GM12878 (cell line): ENCODE data around the gene SEC61A1. TPM values are rescaled to one million over a fixed set of nuclear protein-coding genes. Genes with fewer than 3 reads are reported as not detected.

Experiments
- ATAC-seq: fragments of 200-7000 bp; cut with Tn5 transposase; 3 replicates; pipeline ENCODE4 v1.9.1; 2020; ENCODE audit warnings: mild to moderate bottlenecking, moderate library complexity
- BruUV-seq: library from RNA; stranded (reverse); fragments of 400-500 nt; replicated peaks from 2 replicates; lab custom pipeline; 2021; lab: Mats Ljungman, UMichigan
- CTCF ChIA-PET: fragments of 300-600 bp; sonication (Branson Sonifier 250); formaldehyde crosslinking; extraction: SDS; loops from one replicate; lab custom pipeline; 2021; ENCODE audit warnings: inconsistent platforms; lab: Yijun Ruan, JAX
- POLR2A ChIA-PET: fragments of 350-600 bp; formaldehyde crosslinking; extraction: SDS; loops from one replicate; lab custom pipeline; 2021; ENCODE audit warnings: inconsistent platforms; lab: Charles Lee
- RAD21 ChIA-PET: fragments of 300-600 bp; sonication (Branson Sonifier 250); formaldehyde crosslinking; loops from one replicate; lab custom pipeline; 2023; ENCODE audit warnings: antibody characterized with exemption; ENCODE audit not compliant: unreplicated experiment; lab: Charles Lee
- SMC1A ChIA-PET: fragments of 300-600 bp; sonication (Branson Sonifier 250); formaldehyde crosslinking; loops from one replicate; lab custom pipeline; 2023; ENCODE audit not compliant: unreplicated experiment, uncharacterized antibody; lab: Charles Lee
- DNase-seq: peaks from one replicate; pipeline ENCODE4 v3.0.0-alpha.2; 2011; ENCODE audit warnings: low read depth, low spot score
- FAIRE-seq: peaks from 3 replicates; lab custom pipeline; 2011; peaks lifted over from hg19 to GRCh38; lab: Jason Lieb, UNC
- H2AFZ ChIP-seq: 2 replicates; pipeline ENCODE4 v1.6.0; 2011; ENCODE audit warnings: low read depth, low read length, control low read depth; ENCODE audit not compliant: control insufficient read depth
- H3K27ac ChIP-seq: 2 replicates; pipeline ENCODE4 v1.5.1; 2011; ENCODE audit warnings: control low read depth; ENCODE audit not compliant: control insufficient read depth, insufficient read depth
- H3K27me3 ChIP-seq, 2 experiments: replicated peaks in 1 of 2; 2 replicates each; pipeline versions ENCODE4 v1.6.0 to v1.6.1; 2011; ENCODE audit warnings: low read length in 1 of 2; ENCODE audit not compliant: control insufficient read depth in 2 of 2, insufficient read depth in 2 of 2
- H3K36me3 ChIP-seq, 2 experiments: 2 replicates each; pipeline ENCODE4 v1.5.1; 2011; ENCODE audit warnings: low read length in 1 of 2; ENCODE audit not compliant: control insufficient read depth in 2 of 2, insufficient read depth in 2 of 2
- H3K4me1 ChIP-seq: 2 replicates; pipeline ENCODE4 v1.6.1; 2011; ENCODE audit warnings: mild to moderate bottlenecking, low read length, moderate library complexity, mixed read lengths; ENCODE audit not compliant: control insufficient read depth, insufficient read depth
- H3K4me2 ChIP-seq: 2 replicates; pipeline ENCODE4 v1.6.0; 2011; ENCODE audit warnings: control low read depth; ENCODE audit not compliant: control insufficient read depth, insufficient read depth
- H3K4me3 ChIP-seq: fragments of 200-600 bp; sonication (generic); 2 replicates; pipeline ENCODE4 v1.5.1; 2016
- H3K79me2 ChIP-seq: 2 replicates; pipeline ENCODE4 v1.6.0; 2011; ENCODE audit warnings: low read length; ENCODE audit not compliant: control insufficient read depth, insufficient read depth
- H3K9ac ChIP-seq: 2 replicates; pipeline ENCODE4 v1.8.0; 2011; ENCODE audit warnings: low read length, control low read depth, mixed read lengths; ENCODE audit not compliant: control insufficient read depth, insufficient read depth
- H3K9me3 ChIP-seq: replicated peaks from 3 replicates; pipeline ENCODE4 v1.5.1; 2011; ENCODE audit warnings: mild to moderate bottlenecking, low read length; ENCODE audit not compliant: control insufficient read depth, insufficient read depth
- H4K20me1 ChIP-seq: 2 replicates; pipeline ENCODE4 v1.6.0; 2011; ENCODE audit not compliant: control insufficient read depth, insufficient read depth
- PKNOX1 ChIP-seq: fragments of 450-650 bp; IDR thresholded peaks from 2 replicates; pipeline ENCODE4 v1.6.1; 2016; ENCODE audit warnings: mild to moderate bottlenecking
- POLR2A ChIP-seq: IDR thresholded peaks from 2 replicates; pipeline ENCODE4 v1.6.1; 2011; ENCODE audit warnings: low read depth, mild to moderate bottlenecking, low read length
- USF1 ChIP-seq: IDR thresholded peaks from 2 replicates; pipeline ENCODE4 v1.6.1; 2011; ENCODE audit warnings: borderline replicate concordance, low read depth, mild to moderate bottlenecking, moderate library complexity, mixed read lengths, low read length; ENCODE audit not compliant: insufficient read depth; ENCODE audit errors: extremely low read length
- WGBS: methylation state at CpG from one replicate; pipeline ENCODE4 v1.1.6; 2016; ENCODE audit warnings: low lambda C conversion rate; ENCODE audit not compliant: insufficient replicate concordance, insufficient coverage; ENCODE audit errors: missing lambda C conversion rate; 5-methylcytosine and 5-hydroxymethylcytosine counted together
- in situ Hi-C: fragments of 300-500 bp; cut with MboI; formaldehyde crosslinking; loops from 9 replicates; pipeline ENCODE4 v1.14.3; 2018; ENCODE audit warnings: mixed read lengths
- intact Hi-C: fragments of 100-400 bp; cut with micrococcal nuclease; formaldehyde crosslinking; loops from one replicate; pipeline ENCODE4 v1.14.2; 2022; ENCODE audit not compliant: unreplicated experiment
- polyA plus RNA-seq, 11 experiments: library from polyadenylated mRNA; depleted of rRNA in 4 of 11; unstranded in 6 of 11; stranded (reverse) in 5 of 11; fragments of >200 nt; fragmentation: Nextera tagmentation in 4 of 11; fragmentation: Illumina TruSeq in 1 of 11; extraction: Ambion mirVana in 4 of 11; extraction: Trizol in 1 of 11; gene quantifications; 1 replicate in 1 of 11; 2 replicates in 10 of 11; pipeline versions ENCODE4 v1.2.1 to v1.2.3, GENCODE V29; 2011 to 2016; ENCODE audit warnings: inconsistent platforms in 2 of 11, missing spikeins in 2 of 11, low read depth in 1 of 11
- total RNA-seq, 4 experiments: library from RNA; depleted of rRNA in 3 of 4; stranded (reverse); fragments of >200 nt in 3 of 4; fragmentation: Illumina TruSeq in 1 of 4; extraction: Trizol in 1 of 4; gene quantifications; 2 replicates each; pipeline versions ENCODE4 v1.2.1 to v1.2.3, GENCODE V29; 2013 to 2021

Gene SEC61A1
- total and polyA plus RNA-seq, 10 of the 15 experiments (the other 5 are each of a cell fraction or from before 2014, with no cell fraction given) = 5.2 to 265 (median 142) TPM

GRCh38 chr3:128069271-128069670 is 17.0 kb downstream of the SEC61A1 start:
- intact Hi-C loops = no loop called here
- Histone ChIP-seq H3K36me3 (peaks cover 47 to 63% of the 10 kb centered on the region in 2 experiments), H3K79me2 (no peaks in the 10 kb centered on the region)
- FAIRE-seq (no peak), DNase-seq (no peak)
- SMC1A ChIA-PET = interaction anchor here (1.5 kb wide), 1 partner anchor 278 kb away, joined by 3 read pairs; no protein-coding TSS in a partner anchor
- TF ChIP-seq USF1 (no peak), POLR2A (peak; percentile 50)
- TF ChIP-seq, all 136 proteins: peak for 1
- in situ Hi-C loops = no loop called here
- H3K27me3 ChIP-seq = no peaks in the 10 kb centered on the region
- BruUV-seq = no TSS peak
- H3K9me3 ChIP-seq = no peaks in the 10 kb centered on the region
- CTCF ChIA-PET = interaction anchor here (2.4 to 6.2 kb wide), 2 partner anchors 14 to 64 kb away, joined by 8 to 37 read pairs; no protein-coding TSS in a partner anchor
- RAD21 ChIA-PET = no interaction called here
- no peak overlapping the region for H3K4me2 ChIP-seq
- H3K4me1 ChIP-seq = no peaks in the 10 kb centered on the region
- H2AFZ ChIP-seq = no peak overlapping the region
- 99% methylated on average over 15 of the region's 15 CpGs for WGBS
- H3K9ac ChIP-seq = no peak overlapping the region
- no peak for ATAC-seq
- POLR2A ChIA-PET = no interaction called here
- H4K20me1 ChIP-seq = peaks cover 5% of the 10 kb centered on the region; the same call in 1 of the 2 replicates
- no peak overlapping the region for H3K4me3 ChIP-seq
- no peak overlapping the region for H3K27ac ChIP-seq

- peaks cover 45 to 56% of the 10 kb centered on the region in 2 experiments for H3K36me3 ChIP-seq
- H3K27me3 ChIP-seq = no peaks in the 10 kb centered on the region
- BruUV-seq = no TSS peak
- ChIA-PET RAD21 (no interaction called here), POLR2A (interaction anchor here (0.6 kb wide), 1 partner anchor 518 kb away, joined by 6 read pairs; no protein-coding TSS in a partner anchor), CTCF (no interaction called here), SMC1A (interaction anchor here (0.6 kb wide), 1 partner anchor 12 kb away, joined by 3 read pairs; no protein-coding TSS in a partner anchor)
- no peak for DNase-seq
- in situ Hi-C loops (no loop called here), intact Hi-C loops (no loop called here)
- ATAC-seq = no peak
- H3K4me3 ChIP-seq = no peak overlapping the region
- H3K4me1 ChIP-seq = peaks cover 3% of the 10 kb centered on the region
- no peaks in the 10 kb centered on the region for H3K9me3 ChIP-seq
- no peak for FAIRE-seq
- no peak overlapping the region for H3K27ac ChIP-seq
- peaks cover 5% of the 10 kb centered on the region; the same call in 1 of the 2 replicates for H4K20me1 ChIP-seq
- no peak overlapping the region for H3K9ac ChIP-seq
- TF ChIP-seq PKNOX1 (no peak), POLR2A (peak; percentile 68)
- no peaks in the 10 kb centered on the region for H3K79me2 ChIP-seq
- WGBS = 97% methylated on average over 13 of the region's 13 CpGs
- H3K4me2 ChIP-seq = no peak overlapping the region
- no peak overlapping the region for H2AFZ ChIP-seq
These were observed 18.8 kb downstream of the SEC61A1 start for GRCh38 chr3:128070898-128071591.
